SU-DHL-6 (cell line): ENCODE data around the gene LAGE3.

ENCODE experiments used
- CTCF ChIP-seq: fragments of 200-600 bp; sonication (generic); IDR thresholded peaks from one replicate; pipeline ENCODE4 v1.5.1; 2017; ENCODE audit warnings: antibody characterized with exemption, mild to moderate bottlenecking, low read length, moderate library complexity; ENCODE audit not compliant: insufficient read depth, poor library complexity, severe bottlenecking
- EZH2phosphoT487 ChIP-seq: fragments of 200-600 bp; sonication (generic), shearing (Covaris generic); conservative IDR thresholded peaks from 2 replicates; pipeline ENCODE4 v1.6.1; 2018; ENCODE audit warnings: mild to moderate bottlenecking, antibody characterized with exemption, low read length, moderate library complexity, mixed read lengths

GRCh38 chrX:154445776-154446175 lies 33.3 kb downstream of the LAGE3 start:
- TF ChIP-seq CTCF (no peak), EZH2phosphoT487 (no peak)
